ENCODE results near the gene TCEANC2.
"Not testable (repeated sequence)": the region's sequence is repeated elsewhere in the genome, so short reads cannot be mapped to it uniquely, and the experiment has no call there.

The TCEANC2 gene

DNA sequence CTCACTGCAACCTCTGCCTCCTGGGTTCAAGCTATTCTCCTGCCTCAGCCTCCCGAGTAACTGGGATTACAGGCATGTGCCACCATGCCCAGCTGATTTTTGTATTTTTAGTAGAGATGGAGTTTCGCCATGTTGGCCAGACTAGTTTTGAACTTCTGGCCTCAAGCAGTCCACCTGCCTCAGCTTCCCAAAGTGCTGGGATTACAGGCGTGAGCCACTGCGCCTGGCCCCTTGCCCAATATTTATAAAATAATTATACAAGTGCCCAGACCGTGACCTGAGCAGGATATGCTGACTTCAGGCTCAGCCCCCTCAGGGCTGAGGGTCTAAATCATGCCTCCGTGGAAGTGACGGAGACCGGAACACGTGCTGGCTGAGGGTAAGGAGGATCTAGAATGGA lies 51.2 kb downstream of the TCEANC2 start:
- not testable (repeated sequence) for H3K4me3 ChIP-seq (ENCODE audit: low read depth, low read length); H3K27ac ChIP-seq (ENCODE audit: low read depth, low read length); H3K4me1 ChIP-seq (ENCODE audit: control insufficient read depth, insufficient read depth, low read length, unreplicated experiment); H3K79me2 ChIP-seq (ENCODE audit: control insufficient read depth, insufficient read depth, low read length, unreplicated experiment); H2AFZ ChIP-seq (ENCODE audit: low read length, unreplicated experiment); H3K36me3 ChIP-seq (ENCODE audit: insufficient read depth, low read length); H3K27me3 ChIP-seq (ENCODE audit: insufficient read depth, low read length)

- Histone ChIP-seq H2AFZ (ENCODE audit: low read length, unreplicated experiment) (no peak overlapping the region), H3K4me3 (ENCODE audit: low read depth, low read length) (no peak overlapping the region), H3K27me3 (ENCODE audit: insufficient read depth, low read length) (no peaks in the 10 kb centered on the region), H3K36me3 (ENCODE audit: insufficient read depth, low read length) (no peaks in the 10 kb centered on the region), H3K4me1 (ENCODE audit: control insufficient read depth, insufficient read depth, low read length, unreplicated experiment) (no peaks in the 10 kb centered on the region), H3K27ac (ENCODE audit: low read depth, low read length) (no peak overlapping the region), H3K79me2 (ENCODE audit: control insufficient read depth, insufficient read depth, low read length, unreplicated experiment) (no peaks in the 10 kb centered on the region)
Measured at GRCh38 chr1:54105080-54105479, 51.7 kb downstream of the TCEANC2 start.

DNA sequence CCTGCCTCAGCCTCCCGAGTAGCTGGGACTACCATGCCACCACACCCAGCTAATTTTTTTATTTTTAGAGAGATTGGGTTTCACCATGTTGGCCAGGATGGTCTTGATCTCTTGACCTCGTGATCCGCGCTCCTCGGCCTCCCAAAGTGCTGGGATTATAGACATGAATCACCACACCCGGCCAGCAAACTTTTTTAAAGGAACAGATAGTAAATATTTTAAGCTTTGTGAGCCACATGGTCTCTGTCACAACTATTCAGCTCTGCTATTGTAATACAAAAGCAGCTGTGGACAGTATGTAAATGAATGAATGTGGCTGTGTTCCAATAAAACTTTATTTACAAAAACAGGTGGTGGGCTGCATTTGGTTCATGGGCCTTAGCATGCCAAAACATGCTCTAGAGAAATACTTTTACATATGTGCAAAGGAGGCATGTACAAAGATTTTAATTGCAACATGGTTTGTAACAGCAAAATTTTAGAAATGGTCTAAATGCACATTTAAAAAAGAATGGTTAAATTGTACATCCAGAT lies 52.4 kb downstream of the TCEANC2 start:
- Histone ChIP-seq H3K36me3 (ENCODE audit: insufficient read depth, low read length) (no peaks in the 10 kb centered on the region), H3K79me2 (ENCODE audit: control insufficient read depth, insufficient read depth, low read length, unreplicated experiment) (no peaks in the 10 kb centered on the region), H3K4me1 (ENCODE audit: control insufficient read depth, insufficient read depth, low read length, unreplicated experiment) (no peaks in the 10 kb centered on the region), H3K27me3 (ENCODE audit: insufficient read depth, low read length) (no peaks in the 10 kb centered on the region), H3K4me3 (ENCODE audit: low read depth, low read length) (no peak overlapping the region), H3K27ac (ENCODE audit: low read depth, low read length) (no peak overlapping the region), H2AFZ (ENCODE audit: low read length, unreplicated experiment) (no peak overlapping the region)

GRCh38 chr1:54107131-54107530 lies 53.7 kb downstream of the TCEANC2 start:
- H3K27me3 ChIP-seq (ENCODE audit: insufficient read depth, low read length): no peaks in the 10 kb centered on the region
- H3K27ac ChIP-seq (ENCODE audit: low read depth, low read length): no peak overlapping the region
- no peak overlapping the region for H2AFZ ChIP-seq (ENCODE audit: low read length, unreplicated experiment)
- H3K36me3 ChIP-seq (ENCODE audit: insufficient read depth, low read length): no peaks in the 10 kb centered on the region
- H3K4me1 ChIP-seq (ENCODE audit: control insufficient read depth, insufficient read depth, low read length, unreplicated experiment): no peaks in the 10 kb centered on the region
- no peak overlapping the region for H3K4me3 ChIP-seq (ENCODE audit: low read depth, low read length)
- H3K79me2 ChIP-seq (ENCODE audit: control insufficient read depth, insufficient read depth, low read length, unreplicated experiment): no peaks in the 10 kb centered on the region

- no peak overlapping the region for H3K4me3 ChIP-seq (ENCODE audit: low read depth, low read length)
- no peaks in the 10 kb centered on the region for H3K36me3 ChIP-seq (ENCODE audit: insufficient read depth, low read length)
- no peak overlapping the region for H3K27ac ChIP-seq (ENCODE audit: low read depth, low read length)
- H3K4me1 ChIP-seq (ENCODE audit: control insufficient read depth, insufficient read depth, low read length, unreplicated experiment): no peaks in the 10 kb centered on the region
- H2AFZ ChIP-seq (ENCODE audit: low read length, unreplicated experiment): no peak overlapping the region
- no peaks in the 10 kb centered on the region for H3K27me3 ChIP-seq (ENCODE audit: insufficient read depth, low read length)
- H3K79me2 ChIP-seq (ENCODE audit: control insufficient read depth, insufficient read depth, low read length, unreplicated experiment): no peaks in the 10 kb centered on the region
Measured at GRCh38 chr1:54108156-54108555, 54.7 kb downstream of the TCEANC2 start.

DNA sequence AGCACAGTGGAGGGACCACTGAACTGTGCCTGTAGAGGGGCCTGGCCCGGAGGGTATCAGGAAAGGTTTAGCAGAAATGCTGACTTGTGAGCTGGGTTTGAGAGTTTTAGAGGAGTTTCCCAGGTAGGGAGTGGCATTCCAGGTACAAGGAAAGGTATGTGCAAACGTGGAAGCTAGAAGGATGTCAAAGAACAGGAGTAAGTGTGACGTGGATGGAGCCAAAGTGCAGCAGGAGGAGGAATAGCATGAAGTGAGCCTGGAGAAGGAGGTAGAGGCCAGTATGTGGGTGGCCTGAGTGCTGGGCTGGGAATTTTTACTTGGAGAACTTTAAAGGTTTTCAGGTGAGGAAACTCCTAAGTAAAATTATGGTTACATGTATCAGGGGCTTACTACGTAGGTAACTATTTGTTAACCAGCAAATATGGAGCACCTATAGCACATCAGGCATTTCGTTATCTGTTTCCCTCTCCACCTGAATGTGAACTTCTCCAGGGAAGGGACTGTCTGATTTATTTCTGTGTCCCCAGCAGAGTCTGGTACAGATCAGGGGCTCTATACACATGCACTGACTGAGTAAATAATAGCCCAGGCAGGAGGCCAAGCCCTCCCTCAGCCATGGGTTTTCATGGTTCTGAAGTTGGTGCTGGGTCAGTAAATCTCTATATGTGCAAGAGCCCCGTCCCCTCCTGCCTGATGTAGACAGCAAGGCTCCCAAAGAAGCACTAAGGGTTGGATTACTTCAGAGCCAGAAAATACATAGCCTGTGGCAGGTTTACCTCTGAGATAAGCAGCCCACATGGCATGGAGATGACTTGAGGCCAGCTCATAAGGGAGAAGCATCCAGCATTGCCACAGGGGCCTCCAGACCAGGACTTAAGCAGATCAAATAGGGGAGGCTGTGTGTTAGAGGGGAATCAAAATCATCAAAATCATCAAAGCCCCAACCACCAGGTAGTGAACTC lies 56.0 kb downstream of the TCEANC2 start:
- no peaks in the 10 kb centered on the region for H3K27me3 ChIP-seq (ENCODE audit: insufficient read depth, low read length)
- no peaks in the 10 kb centered on the region for H3K79me2 ChIP-seq (ENCODE audit: control insufficient read depth, insufficient read depth, low read length, unreplicated experiment)
- H3K4me1 ChIP-seq (ENCODE audit: control insufficient read depth, insufficient read depth, low read length, unreplicated experiment): no peaks in the 10 kb centered on the region
- H3K27ac ChIP-seq (ENCODE audit: low read depth, low read length): no peak overlapping the region
- H3K4me3 ChIP-seq (ENCODE audit: low read depth, low read length): no peak overlapping the region
- no peak overlapping the region for H2AFZ ChIP-seq (ENCODE audit: low read length, unreplicated experiment)
- no peaks in the 10 kb centered on the region for H3K36me3 ChIP-seq (ENCODE audit: insufficient read depth, low read length)

GRCh38 chr1:54110996-54111395 lies 57.6 kb downstream of the TCEANC2 start:
- Histone ChIP-seq H3K4me3 (ENCODE audit: low read depth, low read length) (no peak overlapping the region), H3K27me3 (ENCODE audit: insufficient read depth, low read length) (no peaks in the 10 kb centered on the region), H3K4me1 (ENCODE audit: control insufficient read depth, insufficient read depth, low read length, unreplicated experiment) (peaks cover 4% of the 10 kb centered on the region), H3K79me2 (ENCODE audit: control insufficient read depth, insufficient read depth, low read length, unreplicated experiment) (no peaks in the 10 kb centered on the region), H3K27ac (ENCODE audit: low read depth, low read length) (no peak overlapping the region), H2AFZ (ENCODE audit: low read length, unreplicated experiment) (no peak overlapping the region), H3K36me3 (ENCODE audit: insufficient read depth, low read length) (no peaks in the 10 kb centered on the region)

DNA sequence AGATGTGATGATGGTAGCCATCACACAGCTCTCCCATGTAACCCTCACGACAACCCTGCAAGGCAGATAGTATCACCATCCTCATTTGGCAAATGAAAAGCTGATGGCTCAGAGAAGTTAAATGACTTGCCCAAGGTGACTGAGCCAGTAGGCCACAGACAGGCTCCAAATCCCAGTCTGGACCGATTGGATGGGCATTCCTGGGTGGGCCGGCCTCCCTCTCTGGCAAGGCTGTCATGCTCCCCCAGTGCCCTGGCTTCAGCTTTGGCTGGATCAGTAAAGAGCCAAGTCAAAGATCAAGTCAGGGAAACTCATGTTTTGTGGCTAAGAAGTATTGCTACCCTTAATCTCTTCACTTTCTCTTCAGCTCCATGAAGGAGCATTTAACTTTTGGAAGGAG lies 58.2 kb downstream of the TCEANC2 start:
- Histone ChIP-seq H3K27me3 (ENCODE audit: insufficient read depth, low read length) (no peaks in the 10 kb centered on the region), H3K27ac (ENCODE audit: low read depth, low read length) (no peak overlapping the region), H3K36me3 (ENCODE audit: insufficient read depth, low read length) (no peaks in the 10 kb centered on the region), H3K4me1 (ENCODE audit: control insufficient read depth, insufficient read depth, low read length, unreplicated experiment) (peaks cover 4% of the 10 kb centered on the region), H3K4me3 (ENCODE audit: low read depth, low read length) (no peak overlapping the region), H3K79me2 (ENCODE audit: control insufficient read depth, insufficient read depth, low read length, unreplicated experiment) (no peaks in the 10 kb centered on the region), H2AFZ (ENCODE audit: low read length, unreplicated experiment) (no peak overlapping the region)

DNA sequence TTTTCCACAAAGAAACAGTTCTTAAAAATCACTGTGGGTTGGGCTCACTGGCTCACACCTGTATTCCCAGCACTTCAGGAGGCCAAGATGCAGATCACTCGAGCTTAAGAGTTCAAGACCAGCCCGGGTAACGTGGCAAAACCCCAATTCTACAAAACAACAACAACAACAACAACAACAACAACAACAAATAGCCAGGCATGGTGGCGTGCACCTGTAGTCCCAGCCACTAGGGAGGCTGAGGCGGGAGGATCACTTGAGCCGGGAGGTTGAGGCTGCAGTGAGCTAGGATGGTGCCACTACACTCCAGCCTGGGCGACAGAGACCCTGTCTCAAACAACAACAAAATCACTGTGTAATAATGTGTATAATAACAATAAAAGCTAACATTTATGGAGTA lies 58.6 kb downstream of the TCEANC2 start:
- Histone ChIP-seq H3K27ac (ENCODE audit: low read depth, low read length) (no peak overlapping the region), H2AFZ (ENCODE audit: low read length, unreplicated experiment) (no peak overlapping the region), H3K4me3 (ENCODE audit: low read depth, low read length) (no peak overlapping the region), H3K36me3 (ENCODE audit: insufficient read depth, low read length) (no peaks in the 10 kb centered on the region), H3K4me1 (ENCODE audit: control insufficient read depth, insufficient read depth, low read length, unreplicated experiment) (peaks cover 4% of the 10 kb centered on the region), H3K79me2 (ENCODE audit: control insufficient read depth, insufficient read depth, low read length, unreplicated experiment) (no peaks in the 10 kb centered on the region), H3K27me3 (ENCODE audit: insufficient read depth, low read length) (no peaks in the 10 kb centered on the region)

DNA sequence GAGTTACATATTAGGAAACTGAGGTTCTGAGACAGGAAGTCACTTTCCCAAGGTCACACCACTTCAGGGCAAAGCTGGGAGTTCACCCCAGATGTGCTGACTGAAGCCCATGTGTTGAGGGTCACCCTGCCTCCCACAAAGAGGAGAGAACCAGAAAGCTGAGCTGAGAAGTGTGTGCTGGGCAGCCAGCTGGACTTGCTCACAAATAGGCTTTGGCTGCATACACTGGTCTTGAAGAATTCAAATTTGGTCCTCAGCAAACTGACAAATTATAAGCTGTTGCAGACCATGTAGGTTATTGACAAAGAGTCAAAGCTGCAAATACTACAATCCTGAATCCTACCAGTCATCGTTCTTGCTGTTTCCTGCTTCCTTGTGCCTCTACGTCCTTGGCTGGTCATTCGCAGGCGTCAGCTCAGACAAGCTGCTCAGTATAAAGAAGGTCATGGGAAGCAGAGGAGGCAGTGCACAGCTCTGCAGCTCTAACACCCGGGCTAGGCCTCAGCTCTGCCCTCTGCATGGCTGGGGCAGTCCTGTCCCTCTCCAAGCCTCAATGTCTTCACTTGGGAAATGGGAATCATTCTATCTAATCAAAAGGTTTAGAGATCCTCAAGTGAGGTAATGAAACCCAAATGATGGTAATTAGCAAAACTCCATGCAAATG lies 59.4 kb downstream of the TCEANC2 start:
- H3K36me3 ChIP-seq (ENCODE audit: insufficient read depth, low read length): no peaks in the 10 kb centered on the region
- H2AFZ ChIP-seq (ENCODE audit: low read length, unreplicated experiment): no peak overlapping the region
- no peak overlapping the region for H3K4me3 ChIP-seq (ENCODE audit: low read depth, low read length)
- H3K79me2 ChIP-seq (ENCODE audit: control insufficient read depth, insufficient read depth, low read length, unreplicated experiment): no peaks in the 10 kb centered on the region
- peaks cover 11% of the 10 kb centered on the region for H3K4me1 ChIP-seq (ENCODE audit: control insufficient read depth, insufficient read depth, low read length, unreplicated experiment)
- H3K27ac ChIP-seq (ENCODE audit: low read depth, low read length): no peak overlapping the region
- no peaks in the 10 kb centered on the region for H3K27me3 ChIP-seq (ENCODE audit: insufficient read depth, low read length)

DNA sequence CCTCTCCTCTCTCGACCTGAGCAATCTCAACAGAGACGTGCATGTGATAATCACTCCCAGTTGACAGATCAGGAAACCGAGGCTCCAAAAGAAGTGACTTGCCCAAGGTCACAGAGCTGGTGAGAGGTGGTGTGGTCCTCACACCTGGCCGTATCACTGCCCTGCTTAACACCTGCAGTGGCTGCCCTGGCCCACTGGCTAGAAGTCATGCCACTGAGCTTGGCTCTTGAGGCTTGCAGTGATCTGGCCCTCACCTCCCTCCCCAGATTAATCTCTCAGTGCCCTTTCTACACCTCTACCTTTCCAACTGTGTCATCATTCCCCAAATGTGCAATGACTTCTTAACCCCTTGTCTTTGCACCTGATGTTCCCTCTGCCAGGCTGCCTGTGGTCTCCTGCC lies 60.6 kb downstream of the TCEANC2 start:
- no peak overlapping the region for H2AFZ ChIP-seq (ENCODE audit: low read length, unreplicated experiment)
- H3K36me3 ChIP-seq (ENCODE audit: insufficient read depth, low read length): no peaks in the 10 kb centered on the region
- H3K4me1 ChIP-seq (ENCODE audit: control insufficient read depth, insufficient read depth, low read length, unreplicated experiment): peaks cover 22% of the 10 kb centered on the region
- no peak overlapping the region for H3K4me3 ChIP-seq (ENCODE audit: low read depth, low read length)
- no peaks in the 10 kb centered on the region for H3K27me3 ChIP-seq (ENCODE audit: insufficient read depth, low read length)
- H3K27ac ChIP-seq (ENCODE audit: low read depth, low read length): no peak overlapping the region
- no peaks in the 10 kb centered on the region for H3K79me2 ChIP-seq (ENCODE audit: control insufficient read depth, insufficient read depth, low read length, unreplicated experiment)

All from ACC112 (cell line).